Melanocyte of skin (primary cell): Measurements from ENCODE around the gene RBM28. TPM values are rescaled to one million over a fixed set of nuclear protein-coding genes. Genes with fewer than 3 reads are reported as not detected.

Experiments used
- small RNA-seq, 2 donors: library from RNA; depleted of rRNA; stranded (forward); fragments of <200 nt; gene quantifications; one replicate each; pipeline ENCODE3, GENCODE V24; 2012
- total RNA-seq, 2 donors: library from RNA; depleted of rRNA; stranded (reverse); fragments of >200 nt; gene quantifications; 2 replicates each; pipeline ENCODE4 v1.2.3, GENCODE V29; 2012

Gene RBM28, protein sequence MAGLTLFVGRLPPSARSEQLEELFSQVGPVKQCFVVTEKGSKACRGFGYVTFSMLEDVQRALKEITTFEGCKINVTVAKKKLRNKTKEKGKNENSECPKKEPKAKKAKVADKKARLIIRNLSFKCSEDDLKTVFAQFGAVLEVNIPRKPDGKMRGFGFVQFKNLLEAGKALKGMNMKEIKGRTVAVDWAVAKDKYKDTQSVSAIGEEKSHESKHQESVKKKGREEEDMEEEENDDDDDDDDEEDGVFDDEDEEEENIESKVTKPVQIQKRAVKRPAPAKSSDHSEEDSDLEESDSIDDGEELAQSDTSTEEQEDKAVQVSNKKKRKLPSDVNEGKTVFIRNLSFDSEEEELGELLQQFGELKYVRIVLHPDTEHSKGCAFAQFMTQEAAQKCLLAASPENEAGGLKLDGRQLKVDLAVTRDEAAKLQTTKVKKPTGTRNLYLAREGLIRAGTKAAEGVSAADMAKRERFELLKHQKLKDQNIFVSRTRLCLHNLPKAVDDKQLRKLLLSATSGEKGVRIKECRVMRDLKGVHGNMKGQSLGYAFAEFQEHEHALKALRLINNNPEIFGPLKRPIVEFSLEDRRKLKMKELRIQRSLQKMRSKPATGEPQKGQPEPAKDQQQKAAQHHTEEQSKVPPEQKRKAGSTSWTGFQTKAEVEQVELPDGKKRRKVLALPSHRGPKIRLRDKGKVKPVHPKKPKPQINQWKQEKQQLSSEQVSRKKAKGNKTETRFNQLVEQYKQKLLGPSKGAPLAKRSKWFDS
- 10 to 100 TPM; 17.0 to 18.9 TPM for total RNA-seq

GRCh38 chr7:128343554-128344430 is at the start of gene RBM28:
Gene RBM28, minus strand, starts transcription at chr7:128343908. Its CDS starts 115 bp downstream, at chr7:128343793.

DNA sequence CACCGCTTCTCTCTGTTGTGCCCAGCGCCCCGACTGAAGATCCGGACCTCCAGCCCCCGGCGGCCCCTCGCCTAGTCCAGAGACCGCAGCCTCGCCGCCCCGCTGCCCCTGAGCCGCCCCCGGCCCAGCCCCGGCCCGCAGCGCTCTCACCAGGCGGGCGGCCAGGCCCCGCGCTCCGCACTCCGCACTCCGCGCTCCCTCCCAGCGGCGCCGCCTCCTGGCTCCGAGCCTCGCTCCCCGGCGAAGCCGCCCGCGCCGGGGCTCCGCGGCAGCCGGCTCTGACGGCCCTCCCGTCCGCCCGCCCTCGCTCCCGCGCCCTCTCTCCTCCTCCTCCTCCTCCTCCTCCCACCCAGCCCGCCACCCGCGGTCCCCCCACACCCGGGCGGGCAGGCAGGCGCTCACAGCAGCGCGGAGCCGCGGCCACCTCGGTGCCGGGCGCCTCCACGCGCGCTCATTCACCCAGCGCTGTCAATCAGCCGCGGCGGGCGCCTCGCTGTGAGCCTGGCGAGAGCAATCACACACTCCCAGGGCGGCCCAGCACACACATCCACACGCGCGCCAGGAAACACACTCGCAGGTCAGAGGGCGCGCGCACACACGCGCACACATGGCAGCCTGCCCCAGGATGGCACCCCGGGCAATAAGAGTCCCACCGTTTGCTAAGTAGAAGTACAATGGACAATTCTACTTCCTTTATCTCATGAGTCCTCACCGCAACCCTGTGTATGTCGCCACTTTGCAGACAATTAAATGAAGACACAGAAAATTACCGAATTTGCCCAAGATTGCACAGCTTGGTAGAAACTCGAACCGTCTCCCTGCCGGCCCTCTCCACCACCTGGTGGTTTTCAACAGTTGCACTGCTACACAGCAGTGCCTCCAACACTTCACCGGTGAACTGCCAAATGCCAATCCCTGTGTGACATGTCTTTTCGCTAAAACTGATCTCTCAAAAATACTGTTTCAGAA is 18.0 kb upstream of the RBM28 start, which contains the start of gene PRRT4:
TSS of gene PRRT4 (minus strand) at position 280 of the 969 bp plus-strand sequence.

Small RNAs within 50 kb of the gene (small RNA-seq; reads per million reads assigned to genes)
- 0 reads per million in 2 donors for gene RNU7-27P

Other genes starting within 250 kb of the RBM28 start
- under 1 TPM in 1 of 2 donors, not detected in 1; under 0.01 TPM for gene LEP, start 102.6 kb downstream of the RBM28 start, total RNA-seq
- gene PRRT4, start 17.8 kb upstream of the RBM28 start, total RNA-seq, result 1 to 10 TPM in 1 of 2 donors, under 1 TPM in 1; 1.00 to 2.1 TPM
- 10 to 100 TPM; 42.3 to 58.9 TPM for gene IMPDH1, start 66.1 kb upstream of the RBM28 start, total RNA-seq
- gene HILPDA, start 112.0 kb upstream of the RBM28 start, total RNA-seq, result 1 to 10 TPM; 4.8 to 9.0 TPM
- gene METTL2B, start 132.8 kb upstream of the RBM28 start, total RNA-seq, result 10 to 100 TPM; 20.6 to 32.6 TPM